ENCODE data around the gene PCDHA5.
"Not testable (repeated sequence)": the region's sequence is repeated elsewhere in the genome, so short reads cannot be mapped to it uniquely, and the experiment has no call there.

The PCDHA5 gene

DNA sequence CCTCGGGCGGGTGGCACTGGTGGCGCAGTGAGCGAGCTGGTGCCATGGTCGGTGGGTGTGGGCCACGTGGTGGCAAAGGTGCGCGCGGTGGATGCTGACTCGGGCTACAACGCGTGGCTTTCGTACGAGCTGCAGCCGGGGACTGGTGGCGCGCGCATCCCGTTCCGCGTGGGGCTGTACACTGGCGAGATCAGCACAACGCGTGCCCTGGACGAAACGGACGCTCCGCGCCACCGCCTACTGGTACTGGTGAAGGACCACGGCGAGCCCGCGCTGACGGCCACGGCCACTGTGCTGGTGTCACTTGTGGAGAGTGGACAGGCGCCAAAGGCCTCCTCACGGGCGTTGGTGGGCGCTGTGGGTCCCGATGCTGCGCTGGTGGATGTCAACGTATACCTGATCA lies 12.5 kb upstream of the PCDHA5 start:
- no peak overlapping the region for H3K4me3 ChIP-seq (ENCODE audit: low read depth, low read length)
- ChIA-PET POLR2A (no interaction called here), CTCF (no interaction called here)
- H3K27ac ChIP-seq (ENCODE audit: extremely low read depth, low read depth, low read length): no peak overlapping the region
- TF ChIP-seq ZNF654 (tag by site-specific recombination; IDR thresholded peaks at IDR 0.05; ENCODE audit: low read depth) (no peak), ZNF560 (tag by site-specific recombination; IDR thresholded peaks at IDR 0.05; ENCODE audit: borderline replicate concordance) (no peak), HOXC10 (CRISPR knock-in tag; IDR thresholded peaks at IDR 0.05) (no peak), ZNF701 (tag by site-specific recombination; IDR thresholded peaks at IDR 0.05) (no peak), ZNF157 (tag by site-specific recombination; IDR thresholded peaks at IDR 0.05) (no peak), ZNF214 (tag by site-specific recombination; IDR thresholded peaks at IDR 0.05; ENCODE audit: borderline replicate concordance) (no peak)
- TF ChIP-seq, protein P1, sequence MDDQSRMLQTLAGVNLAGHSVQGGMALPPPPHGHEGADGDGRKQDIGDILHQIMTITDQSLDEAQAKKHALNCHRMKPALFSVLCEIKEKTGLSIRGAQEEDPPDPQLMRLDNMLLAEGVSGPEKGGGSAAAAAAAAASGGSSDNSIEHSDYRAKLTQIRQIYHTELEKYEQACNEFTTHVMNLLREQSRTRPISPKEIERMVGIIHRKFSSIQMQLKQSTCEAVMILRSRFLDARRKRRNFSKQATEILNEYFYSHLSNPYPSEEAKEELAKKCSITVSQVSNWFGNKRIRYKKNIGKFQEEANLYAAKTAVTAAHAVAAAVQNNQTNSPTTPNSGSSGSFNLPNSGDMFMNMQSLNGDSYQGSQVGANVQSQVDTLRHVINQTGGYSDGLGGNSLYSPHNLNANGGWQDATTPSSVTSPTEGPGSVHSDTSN (CRISPR knock-in tag; IDR thresholded peaks at IDR 0.05): no peak
- no peaks in the 10 kb centered on the region for H3K9me3 ChIP-seq (ENCODE audit: control insufficient read depth, insufficient read depth, low read depth, low read length)
- no peaks in the 10 kb centered on the region for H3K36me3 ChIP-seq (ENCODE audit: control insufficient read depth in 2 of 2, insufficient read depth in 1 of 2, low read length in 2 of 2)
- no peaks in the 10 kb centered on the region for H3K4me1 ChIP-seq (ENCODE audit: control insufficient read depth, insufficient read depth, low read length)

DNA sequence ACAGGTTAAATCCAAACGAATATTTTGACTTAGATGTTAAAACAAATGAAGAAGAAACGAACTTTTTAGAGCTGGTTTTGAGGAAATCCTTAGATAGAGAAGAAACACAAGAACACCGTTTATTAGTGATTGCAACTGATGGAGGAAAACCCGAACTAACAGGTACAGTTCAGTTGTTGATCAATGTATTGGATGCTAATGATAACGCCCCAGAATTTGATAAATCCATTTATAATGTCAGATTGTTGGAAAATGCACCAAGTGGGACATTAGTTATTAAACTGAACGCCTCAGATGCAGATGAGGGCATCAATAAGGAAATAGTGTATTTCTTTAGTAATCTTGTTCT lies 842 bp downstream of the PCDHA5 start:
- no peaks in the 10 kb centered on the region for H3K36me3 ChIP-seq (ENCODE audit: control insufficient read depth in 2 of 2, insufficient read depth in 1 of 2, low read length in 2 of 2)
- no peak overlapping the region for H3K4me3 ChIP-seq (ENCODE audit: low read depth, low read length)
- H3K9me3 ChIP-seq (ENCODE audit: control insufficient read depth, insufficient read depth, low read depth, low read length): no peaks in the 10 kb centered on the region
- H3K4me1 ChIP-seq (ENCODE audit: control insufficient read depth, insufficient read depth, low read length): no peaks in the 10 kb centered on the region
- ChIA-PET CTCF (interaction anchor here (0.6 to 2.3 kb wide), 12 partner anchors 12 to 1461 kb away, joined by 3 to 16 read pairs (median 4); partner anchors contain the start of gene PCDHA8), POLR2A (no interaction called here)
- H3K27ac ChIP-seq (ENCODE audit: extremely low read depth, low read depth, low read length): no peak overlapping the region
- TF ChIP-seq ZNF529 (tag by site-specific recombination; IDR thresholded peaks at IDR 0.05; ENCODE audit: insufficient replicate concordance) (no peak), ZNF561 (tag by site-specific recombination; IDR thresholded peaks at IDR 0.05; ENCODE audit: borderline replicate concordance) (no peak), ZNF223 (tag by site-specific recombination; IDR thresholded peaks at IDR 0.05) (no peak), ZNF302 (tag by site-specific recombination; IDR thresholded peaks at IDR 0.05; ENCODE audit: low read depth) (no peak), ZNF266 (tag by site-specific recombination; IDR thresholded peaks at IDR 0.05; ENCODE audit: low read depth) (no peak)

DNA sequence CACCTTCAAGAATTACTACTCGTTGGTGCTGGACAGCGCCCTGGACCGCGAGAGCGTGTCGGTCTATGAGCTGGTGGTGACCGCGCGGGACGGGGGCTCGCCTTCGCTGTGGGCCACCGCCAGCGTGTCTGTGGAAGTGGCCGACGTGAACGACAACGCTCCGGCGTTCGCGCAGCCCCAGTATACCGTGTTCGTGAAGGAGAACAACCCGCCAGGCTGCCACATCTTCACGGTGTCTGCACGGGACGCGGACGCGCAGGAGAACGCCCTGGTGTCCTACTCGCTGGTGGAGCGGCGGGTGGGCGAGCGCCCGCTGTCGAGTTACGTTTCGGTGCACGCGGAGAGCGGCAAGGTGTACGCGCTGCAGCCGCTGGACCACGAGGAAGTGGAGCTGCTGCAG lies 1.6 kb downstream of the PCDHA5 start:
- POLR2A ChIA-PET; H3K9me3 ChIP-seq (ENCODE audit: control insufficient read depth, insufficient read depth, low read depth, low read length); H3K36me3 ChIP-seq (ENCODE audit: control insufficient read depth in 2 of 2, insufficient read depth in 1 of 2, low read length in 2 of 2); H3K27ac ChIP-seq (ENCODE audit: extremely low read depth, low read depth, low read length); H3K4me3 ChIP-seq (ENCODE audit: low read depth, low read length); H3K4me1 ChIP-seq (ENCODE audit: control insufficient read depth, insufficient read depth, low read length): not testable (repeated sequence)
- CTCF ChIA-PET: interaction anchor here (0.6 kb wide), 1 partner anchor 257 kb away, joined by 3 read pairs; no protein-coding TSS in a partner anchor

DNA sequence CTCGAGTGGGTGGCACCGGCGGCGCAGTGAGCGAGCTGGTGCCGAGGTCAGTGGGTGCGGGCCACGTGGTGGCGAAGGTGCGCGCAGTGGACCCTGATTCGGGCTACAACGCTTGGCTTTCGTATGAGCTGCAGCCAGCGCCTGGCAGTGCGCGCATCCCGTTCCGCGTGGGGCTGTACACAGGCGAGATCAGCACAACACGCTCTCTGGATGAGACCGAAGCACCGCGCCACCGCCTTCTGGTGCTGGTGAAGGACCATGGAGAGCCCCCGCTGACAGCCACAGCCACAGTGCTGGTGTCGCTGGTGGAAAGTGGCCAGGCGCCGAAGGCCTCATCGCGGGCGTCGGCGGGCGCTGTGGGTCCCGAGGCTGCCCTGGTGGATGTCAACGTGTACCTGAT lies 2.1 kb downstream of the PCDHA5 start:
- CTCF ChIA-PET: no interaction called here
- no peaks in the 10 kb centered on the region for H3K9me3 ChIP-seq (ENCODE audit: control insufficient read depth, insufficient read depth, low read depth, low read length)
- POLR2A ChIA-PET: no interaction called here
- no peak for TF ChIP-seq ZNF670 (tag by site-specific recombination; IDR thresholded peaks at IDR 0.05; ENCODE audit: low read depth)
- TF ChIP-seq, protein P2, sequence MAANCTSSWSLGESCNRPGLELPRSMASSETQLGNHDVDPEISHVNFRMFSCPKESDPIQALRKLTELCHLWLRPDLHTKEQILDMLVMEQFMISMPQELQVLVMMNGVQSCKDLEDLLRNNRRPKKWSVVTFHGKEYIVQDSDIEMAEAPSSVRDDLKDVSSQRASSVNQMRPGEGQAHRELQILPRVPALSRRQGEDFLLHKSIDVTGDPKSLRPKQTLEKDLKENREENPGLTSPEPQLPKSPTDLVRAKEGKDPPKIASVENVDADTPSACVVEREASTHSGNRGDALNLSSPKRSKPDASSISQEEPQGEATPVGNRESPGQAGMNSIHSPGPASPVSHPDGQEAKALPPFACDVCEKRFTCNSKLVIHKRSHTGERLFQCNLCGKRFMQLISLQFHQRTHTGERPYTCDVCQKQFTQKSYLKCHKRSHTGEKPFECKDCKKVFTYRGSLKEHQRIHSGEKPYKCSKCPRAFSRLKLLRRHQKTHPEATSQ (tag by site-specific recombination; IDR thresholded peaks at IDR 0.05): no peak
- no peak for TF ChIP-seq ZNF16 (tag by site-specific recombination; IDR thresholded peaks at IDR 0.05; ENCODE audit: low read depth)
- no peak for TF ChIP-seq FEZF1 (tag by site-specific recombination; IDR thresholded peaks at IDR 0.05)
- TF ChIP-seq ZBTB1 (tag by site-specific recombination; IDR thresholded peaks at IDR 0.05): no peak
- no peak for TF ChIP-seq SCRT1 (tag by site-specific recombination; IDR thresholded peaks at IDR 0.05; ENCODE audit: borderline replicate concordance)
- TF ChIP-seq MEIS1 (CRISPR knock-in tag; IDR thresholded peaks at IDR 0.05; ENCODE audit: borderline replicate concordance): no peak
- no peak for TF ChIP-seq ZNF514 (tag by site-specific recombination; IDR thresholded peaks at IDR 0.05)
- TF ChIP-seq ZBTB8A (tag by site-specific recombination; IDR thresholded peaks at IDR 0.05): no peak
- TF ChIP-seq ZFP37 (tag by site-specific recombination; IDR thresholded peaks at IDR 0.05): no peak
- TF ChIP-seq ZBTB21 (tag by site-specific recombination; IDR thresholded peaks at IDR 0.05): no peak
- no peak for TF ChIP-seq KLF17 (tag by site-specific recombination; IDR thresholded peaks at IDR 0.05)
- no peak for TF ChIP-seq ZIC2 (tag by site-specific recombination; IDR thresholded peaks at IDR 0.05)
- TF ChIP-seq ZNF354C (tag by site-specific recombination; IDR thresholded peaks at IDR 0.05; ENCODE audit: borderline replicate concordance, low read depth): no peak
- no peak for TF ChIP-seq ZNF548 (tag by site-specific recombination; IDR thresholded peaks at IDR 0.05)
- no peak for TF ChIP-seq ZNF707 (tag by site-specific recombination; IDR thresholded peaks at IDR 0.05)

More for the DNA sequence above, 2.1 kb downstream of the PCDHA5 start:
- Histone ChIP-seq H3K27ac (ENCODE audit: extremely low read depth, low read depth, low read length) (no peak overlapping the region), H3K36me3 (ENCODE audit: control insufficient read depth in 2 of 2, insufficient read depth in 1 of 2, low read length in 2 of 2) (no peaks in the 10 kb centered on the region), H3K4me3 (ENCODE audit: low read depth, low read length) (no peak overlapping the region), H3K4me1 (ENCODE audit: control insufficient read depth, insufficient read depth, low read length) (no peaks in the 10 kb centered on the region)
